Measurements from ENCODE around the gene CDK10.

CDK10 gene

GRCh38 chr16:89685916-89686315 lies 573 bp upstream of the CDK10 start:
- DNase-seq = no peak
- Histone ChIP-seq H3K9ac (ENCODE audit: low read depth, low read length) (no peak overlapping the region), H3K27me3 (ENCODE audit: insufficient read depth, low read length, poor library complexity) (no peaks in the 10 kb centered on the region), H3K36me3 (ENCODE audit: insufficient read depth, low read length) (peaks cover 16% of the 10 kb centered on the region), H3K4me3 (ENCODE audit: low read depth in 1 of 2, low read length in 2 of 2) (peak overlapping the region in 1 of 2 experiments; percentile 75; a peak in 1 of 4 replicates), H3K79me2 (ENCODE audit: insufficient read depth, low read length) (peaks cover 20% of the 10 kb centered on the region), H3K27ac (ENCODE audit: low read length) (no peak overlapping the region), H4K20me1 (ENCODE audit: insufficient read depth, low read length) (no peaks in the 10 kb centered on the region), H2AFZ (ENCODE audit: low read depth, low read length) (no peak overlapping the region), H3K4me2 (ENCODE audit: insufficient read depth, low read length) (peak overlapping the region; percentile 89), H3K4me1 (ENCODE audit: insufficient read depth, low read length) (peaks cover 22% of the 10 kb centered on the region), H3K9me3 (ENCODE audit: insufficient read depth, low read length, severe bottlenecking) (peaks cover 8% of the 10 kb centered on the region)
- ATAC-seq (ENCODE audit: insufficient read depth, low read depth) = no peak
- TF ChIP-seq CTCF (IDR thresholded peaks at IDR 0.05; ENCODE audit: borderline replicate concordance, extremely low read depth, low read length, poor library complexity, severe bottlenecking) = no peak
- no peak for TF ChIP-seq EZH2 (IDR thresholded peaks at IDR 0.05; ENCODE audit: borderline replicate concordance, low read depth, low read length, severe bottlenecking)

- Histone ChIP-seq H3K4me3 (ENCODE audit: low read depth in 1 of 2, low read length in 2 of 2) (peak overlapping the region; percentile 43 to 75; a peak in 3 of 4 replicates), H3K79me2 (ENCODE audit: insufficient read depth, low read length) (peaks cover 20% of the 10 kb centered on the region), H3K36me3 (ENCODE audit: insufficient read depth, low read length) (peaks cover 28% of the 10 kb centered on the region), H3K9me3 (ENCODE audit: insufficient read depth, low read length, severe bottlenecking) (peaks cover 8% of the 10 kb centered on the region), H3K27me3 (ENCODE audit: insufficient read depth, low read length, poor library complexity) (no peaks in the 10 kb centered on the region), H3K4me1 (ENCODE audit: insufficient read depth, low read length) (peaks cover 22% of the 10 kb centered on the region), H3K4me2 (ENCODE audit: insufficient read depth, low read length) (peak overlapping the region; percentile 89), H3K9ac (ENCODE audit: low read depth, low read length) (peak overlapping the region; percentile 70), H4K20me1 (ENCODE audit: insufficient read depth, low read length) (no peaks in the 10 kb centered on the region), H3K27ac (ENCODE audit: low read length) (peak overlapping the region; percentile 96), H2AFZ (ENCODE audit: low read depth, low read length) (peak overlapping the region; percentile 98)
- DNase-seq (no peak), ATAC-seq (ENCODE audit: insufficient read depth, low read depth) (peak; percentile 52)
- TF ChIP-seq CTCF (IDR thresholded peaks at IDR 0.05; ENCODE audit: borderline replicate concordance, extremely low read depth, low read length, poor library complexity, severe bottlenecking) = peak; percentile 20
- TF ChIP-seq EZH2 (IDR thresholded peaks at IDR 0.05; ENCODE audit: borderline replicate concordance, low read depth, low read length, severe bottlenecking) = no peak
Measured at GRCh38 chr16:89687092-89687940, 827 bp downstream of the CDK10 start.

- H3K36me3 ChIP-seq (ENCODE audit: insufficient read depth, low read length) = peaks cover 35% of the 10 kb centered on the region
Measured at GRCh38 chr16:89688395-89688794, 1.9 kb downstream of the CDK10 start.

More at GRCh38 chr16:89688395-89688794, 1.9 kb downstream of the CDK10 start:
- H3K9ac ChIP-seq (ENCODE audit: low read depth, low read length) = no peak overlapping the region
- H4K20me1 ChIP-seq (ENCODE audit: insufficient read depth, low read length) = no peaks in the 10 kb centered on the region
- DNase-seq = no peak
- TF ChIP-seq EZH2 (IDR thresholded peaks at IDR 0.05; ENCODE audit: borderline replicate concordance, low read depth, low read length, severe bottlenecking) (no peak), CTCF (IDR thresholded peaks at IDR 0.05; ENCODE audit: borderline replicate concordance, extremely low read depth, low read length, poor library complexity, severe bottlenecking) (no peak)
- no peaks in the 10 kb centered on the region for H3K27me3 ChIP-seq (ENCODE audit: insufficient read depth, low read length, poor library complexity)
- H3K27ac ChIP-seq (ENCODE audit: low read length) = no peak overlapping the region
- H3K4me3 ChIP-seq (ENCODE audit: low read depth in 1 of 2, low read length in 2 of 2) = no peak overlapping the region
- no peak overlapping the region; the same call in 1 of the 2 replicates for H3K4me2 ChIP-seq (ENCODE audit: insufficient read depth, low read length)
- ATAC-seq (ENCODE audit: insufficient read depth, low read depth) = no peak
- H3K79me2 ChIP-seq (ENCODE audit: insufficient read depth, low read length) = peaks cover 20% of the 10 kb centered on the region
- peaks cover 8% of the 10 kb centered on the region for H3K9me3 ChIP-seq (ENCODE audit: insufficient read depth, low read length, severe bottlenecking)
- H3K4me1 ChIP-seq (ENCODE audit: insufficient read depth, low read length) = peaks cover 22% of the 10 kb centered on the region
- H2AFZ ChIP-seq (ENCODE audit: low read depth, low read length) = no peak overlapping the region
